Placental pericyte (primary cell): Measurements from ENCODE around the gene P4HTM. TPM values are rescaled to one million over a fixed set of nuclear protein-coding genes. Genes with fewer than 3 reads are reported as not detected.

Source experiments
- small RNA-seq: library from RNA; depleted of rRNA; stranded (forward); fragments of <200 nt; gene quantifications from one replicate; pipeline ENCODE3, GENCODE V24; 2012; ENCODE audit warnings: low replicate concordance
- total RNA-seq: library from RNA; depleted of rRNA; stranded (reverse); fragments of >200 nt; gene quantifications from 2 replicates; pipeline ENCODE4 v1.2.3, GENCODE V29; 2012

The P4HTM gene, protein sequence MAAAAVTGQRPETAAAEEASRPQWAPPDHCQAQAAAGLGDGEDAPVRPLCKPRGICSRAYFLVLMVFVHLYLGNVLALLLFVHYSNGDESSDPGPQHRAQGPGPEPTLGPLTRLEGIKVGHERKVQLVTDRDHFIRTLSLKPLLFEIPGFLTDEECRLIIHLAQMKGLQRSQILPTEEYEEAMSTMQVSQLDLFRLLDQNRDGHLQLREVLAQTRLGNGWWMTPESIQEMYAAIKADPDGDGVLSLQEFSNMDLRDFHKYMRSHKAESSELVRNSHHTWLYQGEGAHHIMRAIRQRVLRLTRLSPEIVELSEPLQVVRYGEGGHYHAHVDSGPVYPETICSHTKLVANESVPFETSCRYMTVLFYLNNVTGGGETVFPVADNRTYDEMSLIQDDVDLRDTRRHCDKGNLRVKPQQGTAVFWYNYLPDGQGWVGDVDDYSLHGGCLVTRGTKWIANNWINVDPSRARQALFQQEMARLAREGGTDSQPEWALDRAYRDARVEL
- 24.5 and 25.9 TPM in 2 replicates for total RNA-seq

DNA sequence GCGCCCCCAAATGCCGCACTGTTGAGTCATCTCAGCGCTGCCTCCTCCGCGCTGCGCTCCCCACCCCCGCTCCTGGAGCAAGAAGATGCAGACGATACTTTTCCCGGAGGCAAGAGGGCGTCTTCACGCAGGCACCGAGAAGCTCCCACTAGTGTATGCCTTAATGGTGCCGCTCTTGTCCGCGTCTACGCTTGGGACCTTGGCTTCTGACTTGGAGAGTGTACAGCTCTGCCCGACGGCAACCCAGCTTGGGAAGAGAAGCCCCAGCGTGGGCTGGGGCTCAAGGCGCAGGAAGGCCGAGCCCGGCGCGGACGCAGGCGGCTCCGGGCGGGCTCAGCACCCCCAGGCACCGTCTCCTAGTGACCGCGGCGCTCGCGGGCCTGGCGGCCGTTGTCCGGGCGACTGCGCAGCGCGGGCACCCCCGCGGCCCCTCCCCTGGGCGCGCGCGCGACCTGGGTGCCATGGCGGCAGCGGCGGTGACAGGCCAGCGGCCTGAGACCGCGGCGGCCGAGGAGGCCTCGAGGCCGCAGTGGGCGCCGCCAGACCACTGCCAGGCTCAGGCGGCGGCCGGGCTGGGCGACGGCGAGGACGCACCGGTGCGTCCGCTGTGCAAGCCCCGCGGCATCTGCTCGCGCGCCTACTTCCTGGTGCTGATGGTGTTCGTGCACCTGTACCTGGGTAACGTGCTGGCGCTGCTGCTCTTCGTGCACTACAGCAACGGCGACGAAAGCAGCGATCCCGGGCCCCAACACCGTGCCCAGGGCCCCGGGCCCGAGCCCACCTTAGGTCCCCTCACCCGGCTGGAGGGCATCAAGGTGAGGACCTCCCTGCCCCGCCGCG, at the start of gene P4HTM:
Gene P4HTM (plus strand): TSS at position 446 of the 840 bp plus-strand sequence. CDS start 16 bp downstream, at position 462.

DNA sequence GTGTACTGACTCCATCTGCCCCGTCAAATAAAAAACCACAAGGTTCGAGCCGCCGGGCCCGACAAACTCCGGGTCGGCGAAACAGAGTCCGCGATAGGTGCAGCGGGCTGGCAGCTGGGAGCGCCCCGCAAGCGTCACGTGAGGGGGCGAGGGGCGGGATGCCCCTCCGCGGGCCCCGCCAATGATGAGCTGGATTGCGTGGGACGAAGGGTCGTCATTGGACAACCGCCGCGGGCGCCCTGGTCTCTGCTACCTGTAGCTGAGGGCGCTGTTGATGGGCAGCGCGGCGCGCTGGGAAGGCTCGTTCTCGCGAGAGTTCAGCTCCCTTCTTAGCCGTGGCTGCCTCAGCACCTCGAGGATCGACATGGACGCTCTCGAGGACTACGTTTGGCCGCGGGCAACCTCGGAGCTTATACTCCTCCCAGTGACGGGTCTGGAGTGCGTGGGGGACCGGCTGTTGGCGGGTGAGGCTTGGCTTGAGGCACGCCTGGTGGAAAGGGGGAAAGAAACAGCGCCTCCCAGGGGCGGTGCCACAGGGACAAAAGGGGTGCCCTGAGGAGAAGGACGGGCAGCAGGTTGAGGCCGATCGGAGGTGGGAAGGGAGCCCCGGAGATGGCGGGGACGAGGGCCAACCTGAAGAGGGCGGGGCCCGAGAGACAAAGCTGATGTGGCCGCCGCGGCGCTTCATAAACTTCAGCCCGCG, 17.2 kb downstream of the P4HTM start, which contains the start of gene WDR6:
Gene WDR6 (plus strand): TSS at position 324 of the 703 bp plus-strand sequence. CDS start 41 bp downstream, at position 365.

DNA sequence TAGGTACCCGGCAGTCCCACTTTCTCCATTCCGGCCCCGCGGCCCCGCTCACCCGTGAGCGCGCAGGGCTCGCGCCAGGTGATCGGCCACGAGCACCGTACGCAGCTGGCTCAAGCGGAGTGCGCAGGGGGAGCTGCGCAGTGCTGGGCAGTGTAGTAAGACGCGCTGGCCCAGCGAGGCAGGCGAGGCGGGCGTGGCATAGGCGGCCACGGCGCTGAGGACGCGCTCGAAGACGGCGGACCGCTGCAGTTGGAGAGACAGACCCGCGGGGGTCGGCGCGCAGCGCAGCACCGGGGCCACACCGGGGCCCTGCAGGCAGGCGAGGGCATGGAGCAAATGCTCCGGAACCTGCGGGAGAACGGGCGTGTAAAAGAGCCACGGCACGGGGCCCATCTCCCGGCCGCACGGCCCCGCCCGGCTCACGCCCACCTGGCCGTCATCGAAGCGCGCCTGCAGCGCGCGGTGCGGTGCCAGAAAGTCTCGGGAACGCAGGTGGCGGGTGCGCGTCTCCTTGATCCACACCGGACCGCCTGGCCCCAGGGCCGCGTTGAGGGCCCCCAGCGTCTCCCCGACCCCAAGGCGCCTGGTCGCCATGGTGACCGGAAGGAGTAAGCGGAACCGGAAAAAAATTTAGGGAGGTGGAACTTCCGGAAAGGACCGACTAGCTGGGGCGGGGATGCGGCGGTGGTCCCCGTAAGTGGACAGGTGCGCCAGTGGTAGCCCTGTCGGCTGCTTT, 28.1 kb downstream of the P4HTM start, which contains the start of gene DALRD3:
Gene DALRD3 (minus strand): TSS at position 610 of the 736 bp plus-strand sequence. CDS start 16 bp downstream, at position 594.

GRCh38 chr3:49021813-49022687, 32.0 kb downstream of the P4HTM start, which contains the start of gene NDUFAF3:
NDUFAF3 (plus strand) TSS chr3:49022121; CDS start chr3:49022145, 24 bp downstream.

DNA sequence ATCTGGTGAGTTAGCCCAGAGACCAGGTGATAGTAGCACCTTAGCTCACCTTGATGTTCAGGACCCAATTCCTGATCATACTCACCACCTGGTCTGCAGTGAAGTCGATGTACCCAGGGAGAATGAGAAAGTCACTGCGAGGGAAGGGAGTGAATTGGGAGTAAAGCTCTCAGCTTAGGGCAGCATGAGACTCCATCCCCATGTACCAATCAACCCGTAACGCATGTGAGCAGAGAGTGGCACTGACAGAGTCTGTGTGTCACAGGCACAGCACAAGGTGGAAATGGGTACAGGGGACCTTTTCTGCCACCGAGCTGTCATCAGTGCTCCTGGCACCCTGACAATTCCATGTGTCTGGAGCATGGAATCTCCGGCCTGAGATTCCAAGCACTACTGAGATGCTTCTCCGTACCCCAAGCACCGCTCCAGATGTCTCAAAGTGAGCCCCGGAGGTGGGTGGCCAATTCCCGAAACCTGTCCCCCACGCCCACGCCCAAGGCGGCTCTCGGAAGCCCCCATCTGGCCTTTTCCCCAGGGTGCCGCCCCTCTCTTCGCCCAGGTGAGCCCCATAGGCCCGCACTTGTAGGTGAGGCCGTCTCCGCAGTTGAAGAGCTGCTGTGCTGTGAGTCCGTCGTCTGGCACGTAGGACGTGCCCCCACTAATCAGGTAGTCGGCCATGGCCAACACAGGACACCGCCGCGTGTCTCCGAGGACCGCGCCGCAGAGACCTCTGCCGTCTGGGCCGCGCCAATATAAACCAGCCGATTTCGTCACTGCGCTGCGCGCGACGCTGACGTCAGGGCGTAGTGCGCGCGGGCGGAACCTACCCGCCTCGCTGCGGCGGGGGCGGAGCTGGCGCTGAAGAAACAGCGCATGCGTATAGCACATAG, 38.9 kb downstream of the P4HTM start, which contains the start of gene IMPDH2:
Gene IMPDH2 (minus strand): TSS at position 726 of the 890 bp plus-strand sequence. CDS start 48 bp downstream, at position 678.

Small RNA genes within 50 kb of the gene (small RNA-seq; reads per million reads assigned to genes)
- gene MIR191 (25,771 reads per million, percentile 100 among the genes with 10 or more reads in this experiment), gene MIR425 (1,169 reads per million, percentile 100 among the genes with 10 or more reads in this experiment)

Other genes with a start within 250 kb of the P4HTM start
- gene PRKAR2A, start 142.4 kb upstream of the P4HTM start, total RNA-seq, result 35.5 and 73.4 TPM in 2 replicates
- gene SLC25A20, start 91.4 kb upstream of the P4HTM start, total RNA-seq, result 17.1 and 18.6 TPM in 2 replicates
- gene ARIH2, start 71.4 kb upstream of the P4HTM start, total RNA-seq, result 91.7 and 92.5 TPM in 2 replicates
- 89.9 and 94.8 TPM in 2 replicates for gene WDR6, start 17.1 kb downstream of the P4HTM start, total RNA-seq
- gene DALRD3, start 28.3 kb downstream of the P4HTM start, total RNA-seq, result 54.1 and 59.1 TPM in 2 replicates
- gene NDUFAF3, start 31.9 kb downstream of the P4HTM start, total RNA-seq, result 39.4 and 56.9 TPM in 2 replicates
- 196 and 272 TPM in 2 replicates for gene IMPDH2, start 39.2 kb downstream of the P4HTM start, total RNA-seq
- gene QRICH1, start 103.8 kb downstream of the P4HTM start, total RNA-seq, result 139 and 158 TPM in 2 replicates
- gene QARS1, start 114.5 kb downstream of the P4HTM start, total RNA-seq, result 408 and 447 TPM in 2 replicates
- gene USP19, start 130.6 kb downstream of the P4HTM start, total RNA-seq, result 44.8 and 56.7 TPM in 2 replicates
- 303 and 395 TPM in 2 replicates for gene LAMB2, start 142.8 kb downstream of the P4HTM start, total RNA-seq
- 28.5 and 30.0 TPM in 2 replicates for gene CCDC71, start 176.1 kb downstream of the P4HTM start, total RNA-seq
- 17.8 and 41.6 TPM in 2 replicates for gene KLHDC8B, start 181.4 kb downstream of the P4HTM start, total RNA-seq